Endometrium (tissue), 2 donors: ENCODE measurements around the gene TTC33.
A peak's percentile ranks its signal among the peaks of the same experiment; 100 is the strongest.
"Not testable (repeated sequence)": the region's sequence is repeated elsewhere in the genome, so short reads cannot be mapped to it uniquely, and the experiment has no call there.

Experiments
- FAIRE-seq: peaks from 2 replicates; lab custom pipeline; 2012; peaks lifted over from hg19 to GRCh38; lab: Jason Lieb, UNC
- donor health status: control.
- donor health status: control.

Gene TTC33

DNA sequence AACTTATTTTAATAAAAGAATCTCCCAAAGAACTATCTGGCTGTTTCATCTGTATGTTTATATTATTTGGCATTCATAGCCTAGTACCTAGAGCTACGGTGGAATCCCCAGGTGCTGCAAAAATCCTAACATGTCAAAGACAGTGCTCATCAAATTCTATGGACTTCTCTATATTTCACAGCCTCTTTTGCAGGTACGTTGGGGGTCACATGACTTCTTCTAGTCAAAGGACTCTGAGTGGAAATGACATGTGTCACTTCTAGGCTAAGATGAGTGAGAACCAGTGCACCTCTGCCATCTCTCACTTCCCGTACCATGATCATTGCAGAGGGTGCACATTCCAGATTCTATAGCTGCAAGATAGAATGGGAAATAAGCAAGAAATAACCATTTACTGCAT, 148.6 kb downstream of the TTC33 start:
- no peak for FAIRE-seq

DNA sequence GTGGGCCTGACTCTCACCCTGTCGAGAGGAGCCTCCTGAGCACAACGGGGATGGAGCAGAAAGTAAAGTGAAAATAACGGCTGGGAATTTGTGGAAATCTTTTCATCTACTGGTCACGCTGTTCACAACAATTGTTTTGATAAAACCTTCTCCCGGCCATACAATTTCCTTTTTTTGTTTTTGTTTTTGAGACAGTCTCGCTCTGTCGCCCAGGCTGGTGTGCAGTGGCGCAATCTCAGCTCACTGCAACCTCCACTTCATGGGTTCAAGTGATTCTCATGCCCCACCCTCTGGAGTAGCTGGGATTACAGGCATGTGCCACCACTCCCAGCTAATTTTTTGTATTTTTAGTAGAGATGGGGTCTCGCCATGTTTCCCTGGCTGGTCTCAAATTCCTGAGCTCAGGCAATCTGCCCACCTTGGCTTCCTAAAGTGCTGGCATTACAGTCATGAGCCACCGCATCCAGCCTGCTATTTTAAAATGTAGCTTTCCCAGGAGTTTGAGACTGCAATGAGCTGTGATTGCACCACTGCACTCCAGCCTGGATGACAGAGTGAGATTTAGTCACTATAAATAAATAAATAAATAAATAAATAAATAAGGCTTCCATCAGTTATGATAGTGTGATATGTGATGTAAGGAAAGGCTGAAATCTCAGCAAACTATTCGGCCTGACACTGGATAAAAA, 149.5 kb downstream of the TTC33 start:
- no peak for FAIRE-seq

DNA sequence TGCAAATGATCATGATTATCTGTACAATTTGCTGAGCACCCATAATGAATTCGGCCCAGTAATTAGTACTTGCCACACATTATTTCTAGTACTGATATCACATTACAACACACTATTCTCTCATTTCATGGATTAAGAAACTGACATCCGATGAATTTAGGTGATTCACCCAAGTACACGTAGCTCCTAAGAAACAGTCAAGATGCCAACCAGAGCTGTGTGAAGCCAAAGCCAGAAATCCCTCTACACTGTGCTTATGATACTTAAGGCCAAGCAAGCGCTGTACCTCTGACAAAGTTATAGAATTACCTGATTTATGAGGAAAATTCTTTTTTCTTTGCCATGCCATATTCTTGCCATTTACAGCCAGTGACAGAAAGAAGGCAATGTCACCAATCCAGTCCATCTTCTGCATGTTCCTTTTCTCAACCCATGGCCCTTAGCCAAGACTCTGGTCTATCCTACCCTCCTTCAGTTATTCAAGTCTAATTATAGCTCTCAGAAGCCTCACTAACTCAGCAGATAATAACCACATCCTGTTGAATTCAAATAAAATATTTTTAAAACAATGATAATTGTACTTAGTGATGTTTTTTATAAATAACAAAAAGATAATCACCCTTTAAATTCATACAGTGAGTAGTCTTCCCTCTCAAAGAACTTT, 150.3 kb downstream of the TTC33 start:
- FAIRE-seq = no peak

DNA sequence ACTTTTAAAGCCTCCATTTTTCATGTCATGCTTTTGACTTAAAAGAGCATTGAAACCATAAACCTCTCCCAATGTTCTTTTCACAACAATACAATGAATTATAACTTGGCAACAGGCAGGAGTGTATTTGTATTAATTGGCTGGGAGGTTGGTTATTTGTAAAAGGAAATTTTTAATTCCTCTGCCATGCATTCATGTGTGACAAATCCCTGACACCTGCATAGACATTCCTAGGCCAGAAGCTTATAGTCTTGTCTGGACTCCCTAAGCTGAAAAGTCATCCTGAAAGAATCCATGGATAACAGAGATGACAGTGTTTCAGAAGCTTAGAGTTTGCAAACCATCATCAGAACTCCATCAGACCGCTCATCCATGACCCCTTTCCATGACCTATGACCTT, 152.4 kb downstream of the TTC33 start:
- FAIRE-seq = no peak

DNA sequence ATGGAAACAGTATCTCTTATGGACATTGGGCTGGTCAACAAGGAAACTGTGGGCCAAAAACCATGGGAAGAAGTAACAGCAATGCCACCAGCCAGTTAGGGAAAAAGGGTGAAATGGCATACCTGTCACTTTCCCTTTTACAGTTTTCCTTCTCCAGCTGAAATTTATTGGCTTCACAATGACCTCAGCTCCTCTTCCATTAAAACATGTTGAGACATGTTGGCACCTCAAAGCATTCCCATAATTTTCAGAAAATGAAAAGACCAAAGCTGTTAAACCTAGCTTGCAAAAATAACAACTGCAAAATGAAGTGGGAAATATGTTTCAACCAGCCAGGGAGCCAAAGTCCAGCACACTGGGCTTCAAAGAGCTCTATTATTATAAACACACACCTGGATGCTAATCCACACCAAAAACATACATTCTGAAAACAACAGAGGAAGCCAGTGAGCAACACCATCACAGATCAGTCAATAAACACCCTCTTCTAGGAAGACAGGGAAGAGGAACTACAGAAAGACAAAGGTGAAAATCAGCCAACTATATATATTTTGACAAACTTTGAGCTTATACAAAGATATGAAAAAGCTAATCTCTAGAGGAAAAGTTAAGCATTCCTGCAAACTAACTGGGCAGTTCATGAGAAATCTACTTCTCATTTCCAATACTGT, 154.4 kb downstream of the TTC33 start:
- no peak for FAIRE-seq

DNA sequence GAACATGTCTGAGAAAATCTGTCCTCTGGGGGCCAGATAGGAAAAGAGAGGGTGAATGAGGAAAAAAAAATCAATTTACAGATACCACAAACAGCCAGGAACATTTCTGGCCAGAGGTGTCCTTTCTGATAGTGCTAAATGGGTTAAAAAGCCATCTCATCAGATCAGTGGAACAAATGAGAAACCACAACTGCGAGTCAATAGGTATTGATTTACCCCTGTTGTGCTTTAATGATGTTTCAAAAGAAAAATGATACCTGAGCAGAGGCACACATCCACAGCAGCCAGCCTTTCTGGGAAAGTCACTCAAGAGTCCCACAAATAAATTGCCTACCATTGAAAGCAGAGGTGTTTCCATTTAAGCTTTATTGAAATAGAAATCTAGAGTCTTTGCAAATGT, 155.4 kb downstream of the TTC33 start:
- FAIRE-seq = no peak

DNA sequence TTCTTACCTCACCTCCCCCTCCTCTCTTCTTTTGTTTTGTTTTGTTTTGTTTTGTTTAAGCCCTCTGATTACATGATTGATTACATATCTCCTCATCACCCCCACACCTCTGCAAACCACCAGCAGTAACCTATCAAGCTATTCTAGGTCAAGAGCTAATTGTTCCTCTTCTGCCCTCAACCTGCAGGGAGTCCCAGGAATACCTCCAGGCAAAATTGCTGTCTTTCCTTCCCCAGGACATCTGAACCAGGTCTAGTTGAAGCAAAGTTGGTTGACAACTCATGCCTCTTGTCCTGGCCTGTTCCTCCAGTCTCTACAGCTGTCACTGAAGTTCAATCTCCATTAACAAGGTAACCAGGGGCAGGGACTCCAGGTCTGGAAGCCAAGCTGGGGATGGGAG, 156.1 kb downstream of the TTC33 start:
- FAIRE-seq = no peak

DNA sequence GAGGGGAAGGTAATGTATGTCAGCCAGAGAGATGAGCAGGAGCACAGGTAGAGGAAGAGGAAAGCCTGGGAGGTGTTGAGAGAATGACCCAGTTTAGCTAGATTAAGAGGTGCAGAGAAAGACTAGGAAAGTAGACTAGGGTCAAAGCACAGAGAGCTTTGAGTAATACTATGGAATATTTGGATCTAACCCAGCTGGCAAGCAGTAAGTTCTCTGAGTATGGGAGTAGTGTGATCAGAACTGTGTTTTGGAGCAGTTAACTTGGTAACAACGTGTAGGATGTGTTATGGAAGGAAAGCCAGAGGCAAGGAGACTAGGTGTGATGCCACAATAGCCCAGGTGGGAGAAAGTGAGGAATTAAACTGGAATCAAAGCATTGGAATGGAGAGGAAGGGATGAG, 160.9 kb downstream of the TTC33 start:
- FAIRE-seq = no peak

DNA sequence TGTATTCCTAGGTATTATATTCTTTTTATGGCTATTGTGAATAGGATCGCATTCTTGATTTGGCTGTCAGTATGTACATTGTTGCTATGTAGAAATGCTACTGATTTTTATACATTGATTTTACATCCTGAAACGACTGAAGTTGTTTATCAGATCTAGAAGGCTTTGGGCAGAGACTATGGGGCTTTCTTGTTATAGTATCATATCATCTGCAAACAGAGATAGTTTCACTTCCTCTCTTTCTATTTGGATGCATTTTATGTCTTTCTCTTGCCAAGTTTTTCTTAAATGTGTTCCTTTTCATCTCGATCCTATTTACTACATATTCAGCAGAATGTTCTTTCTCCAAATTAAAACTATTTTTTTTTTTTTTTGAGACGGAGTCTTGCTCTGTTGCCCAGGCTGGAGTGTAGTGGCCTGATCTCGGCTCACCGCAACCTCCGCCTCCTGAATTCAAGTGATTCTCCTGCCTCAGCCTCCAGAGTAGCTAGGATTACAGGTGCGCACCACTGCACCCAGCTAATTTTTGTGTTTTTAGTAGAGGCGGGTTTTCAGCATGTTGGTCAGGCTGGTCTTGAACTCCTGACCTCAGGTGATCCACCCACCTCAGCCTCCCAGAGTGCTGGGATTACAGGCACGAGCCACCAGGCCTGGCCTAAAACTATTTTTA, 163.9 kb downstream of the TTC33 start:
- FAIRE-seq = not testable (repeated sequence)

DNA sequence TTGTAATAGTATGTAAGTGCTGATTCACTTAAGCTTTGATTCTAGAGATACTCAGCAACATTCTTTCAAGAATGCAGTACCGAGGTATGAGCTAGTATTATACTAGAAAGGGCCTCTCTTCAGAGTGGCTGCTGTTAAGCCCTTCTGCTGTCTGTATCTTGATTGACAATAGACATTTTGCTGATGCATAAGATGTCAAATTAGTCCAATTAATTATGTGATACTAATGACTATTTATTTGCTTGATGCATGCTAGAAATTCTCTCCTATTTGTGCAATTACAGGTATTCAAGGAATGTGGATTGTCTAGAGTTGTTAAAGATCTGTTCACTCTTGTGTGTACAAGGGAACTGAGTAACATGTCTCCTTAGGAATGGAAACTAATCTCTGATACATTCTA, 168.4 kb downstream of the TTC33 start:
- no peak for FAIRE-seq

DNA sequence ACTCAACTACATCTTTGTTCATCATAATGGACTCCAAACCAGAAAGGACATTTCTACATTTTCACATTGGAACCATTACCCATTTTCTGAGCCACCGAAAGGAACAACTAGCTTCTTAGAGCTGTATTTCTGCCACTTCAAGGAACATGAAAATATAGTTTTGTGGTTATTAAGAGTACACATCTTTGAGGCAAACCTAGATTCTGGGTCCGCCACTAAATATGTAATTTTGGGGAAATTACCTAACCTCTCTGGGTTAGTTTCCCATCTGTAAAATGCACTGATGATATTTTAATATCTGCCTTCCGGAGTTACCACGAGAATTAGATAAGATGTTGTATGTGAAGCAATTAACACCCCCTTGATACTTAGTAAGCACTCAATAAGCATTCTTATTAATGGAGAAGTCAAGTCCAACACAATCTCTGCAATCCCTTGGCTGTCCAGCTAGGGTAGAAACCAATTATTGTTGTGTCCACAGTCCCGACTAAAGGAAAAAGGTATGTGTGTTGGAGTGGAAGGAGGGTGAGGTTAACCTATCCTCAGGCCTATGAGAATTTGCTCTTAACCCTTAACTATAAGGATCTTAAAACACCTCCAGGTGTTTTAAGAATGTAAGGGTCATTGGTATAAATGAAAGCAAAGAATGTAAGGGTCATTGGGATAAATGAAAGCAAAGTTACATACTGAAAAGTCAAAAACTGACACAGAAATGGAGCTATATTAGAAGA, 170.1 kb downstream of the TTC33 start:
- FAIRE-seq = no peak

DNA sequence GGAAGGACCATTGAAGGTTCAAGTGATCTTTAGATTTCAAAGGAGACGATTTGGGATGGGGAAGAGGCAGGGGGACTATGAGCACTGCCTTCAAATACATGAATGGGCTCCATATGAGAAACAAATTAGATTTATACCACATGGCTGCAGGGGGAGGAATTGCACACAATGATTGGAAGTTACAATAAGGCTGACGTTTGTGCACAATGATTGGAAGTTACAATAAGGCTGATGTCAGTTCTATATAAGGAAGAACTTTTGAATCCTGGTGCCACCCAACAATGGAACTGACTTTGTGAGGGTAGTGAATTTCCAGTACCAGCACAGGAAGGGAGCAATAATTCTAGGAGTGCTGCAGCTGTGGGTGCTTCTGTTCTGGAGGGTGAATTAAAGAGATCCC, 171.7 kb downstream of the TTC33 start:
- FAIRE-seq = no peak

DNA sequence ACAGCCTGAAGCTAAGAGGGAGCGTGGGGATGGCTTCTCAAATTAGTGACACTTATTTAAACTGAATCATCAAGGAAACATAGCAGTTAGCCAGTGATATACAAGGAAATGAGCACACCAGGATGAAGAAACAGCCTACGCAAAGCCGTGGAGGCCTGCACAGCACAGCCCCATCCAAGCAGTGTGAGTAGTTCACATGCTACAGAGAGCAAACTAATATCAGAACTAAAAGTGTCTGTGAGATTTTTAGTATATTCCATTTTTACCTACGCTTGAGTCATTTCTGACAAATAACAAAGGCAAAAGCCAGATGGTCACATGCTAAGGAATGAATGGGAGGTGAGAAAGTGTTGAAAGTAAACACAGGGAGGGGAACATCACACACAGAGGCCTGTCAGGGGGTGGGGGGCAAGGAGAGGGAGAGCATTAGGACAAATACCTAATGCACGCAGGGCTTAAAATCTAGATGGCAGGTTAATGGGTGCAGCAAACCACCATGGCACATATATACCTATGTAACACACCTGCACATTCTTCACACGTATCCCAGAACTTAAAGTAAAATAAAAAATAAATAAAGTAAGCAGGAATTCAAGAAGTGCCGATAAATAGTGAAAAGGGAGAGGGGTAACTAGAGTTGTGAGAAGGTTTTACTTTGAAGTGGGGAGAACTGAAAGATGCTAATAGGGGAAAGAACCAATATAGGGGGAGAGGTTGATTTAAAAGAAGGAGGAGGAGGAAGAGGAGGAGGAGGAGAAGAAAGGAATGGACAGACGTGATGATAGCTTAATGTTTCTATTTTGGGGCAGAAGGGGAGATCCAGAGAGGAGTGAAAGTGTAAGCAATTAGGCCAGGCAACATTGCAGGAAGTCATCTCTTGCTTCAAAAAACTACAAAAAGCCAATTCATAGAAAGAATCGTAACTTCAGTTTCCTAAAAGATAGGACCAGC, 177.0 kb downstream of the TTC33 start:
- FAIRE-seq = no peak

DNA sequence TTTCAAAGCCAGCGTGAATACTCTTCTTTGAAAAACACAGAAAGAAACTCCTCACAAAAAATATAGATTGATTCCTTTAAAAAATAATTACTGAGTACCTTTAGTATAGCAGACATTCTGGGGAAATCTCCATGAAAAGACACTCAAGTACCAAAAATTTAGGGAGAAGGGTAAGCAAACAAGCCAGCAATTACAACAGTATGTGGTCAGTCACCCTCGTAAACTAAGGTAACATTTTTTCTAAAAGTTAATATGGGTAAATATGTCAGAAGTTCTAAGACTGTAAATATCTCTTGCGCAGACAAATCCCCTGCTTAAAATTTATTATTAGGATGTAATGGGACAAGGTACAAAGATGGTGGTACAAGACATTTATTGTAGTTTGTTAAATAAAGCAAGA, 178.0 kb downstream of the TTC33 start:
- no peak for FAIRE-seq

DNA sequence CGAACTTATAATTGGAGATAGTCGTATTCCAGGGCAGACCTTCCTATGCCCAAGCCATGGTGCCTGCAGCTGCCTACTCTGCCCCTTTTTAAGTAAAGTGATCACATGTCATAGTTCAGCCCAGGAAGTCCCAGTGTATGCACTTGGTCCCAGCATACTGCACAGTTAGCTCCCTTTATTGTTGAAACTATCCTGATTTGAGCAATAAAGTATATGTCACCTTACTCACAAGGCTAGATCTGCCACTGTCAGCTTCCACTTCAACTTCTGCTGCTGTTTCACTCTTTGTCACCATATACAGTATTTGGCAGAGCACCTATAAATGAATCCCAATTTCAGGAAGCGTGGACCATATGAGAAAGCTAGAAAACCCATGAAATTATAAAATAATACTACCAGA, 179.8 kb downstream of the TTC33 start:
- no peak for FAIRE-seq

DNA sequence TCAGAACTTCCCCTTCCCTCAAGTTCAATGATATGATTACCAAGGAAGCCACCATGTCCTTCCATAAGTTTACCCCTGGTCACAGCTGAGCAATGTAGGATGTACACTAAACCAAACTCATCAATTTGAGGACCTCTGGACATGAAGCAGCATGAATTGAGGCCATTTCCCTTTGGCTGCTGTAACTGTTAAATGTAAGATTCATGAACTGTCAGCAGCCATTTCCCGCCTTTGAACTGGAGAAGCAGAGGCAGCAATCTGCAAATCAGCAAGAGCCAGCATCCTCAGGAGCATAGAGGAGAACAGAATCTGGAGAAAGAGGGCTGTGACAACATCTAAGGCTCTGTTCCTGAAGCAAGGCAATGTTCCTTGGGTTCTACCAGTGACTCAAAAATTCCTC, 180.3 kb downstream of the TTC33 start:
- FAIRE-seq = no peak

DNA sequence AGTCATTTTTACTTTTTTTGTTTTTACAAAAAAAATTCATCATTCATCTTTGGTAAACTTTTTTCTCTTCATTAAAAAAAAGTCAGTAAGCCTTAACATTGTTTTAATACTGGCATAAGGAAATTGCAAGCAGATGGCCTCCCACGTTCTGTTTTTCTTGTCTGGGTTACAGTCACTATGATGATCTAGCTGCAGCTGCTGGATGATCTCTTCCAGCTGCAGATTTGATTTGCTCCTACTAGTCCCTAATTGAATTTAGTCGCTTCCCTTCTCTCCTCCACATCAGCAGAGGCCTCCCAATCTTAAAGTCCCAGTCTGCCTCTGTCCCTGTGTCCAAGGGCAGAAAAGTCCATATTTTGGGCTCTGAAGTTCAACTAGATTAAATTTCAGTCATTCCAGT, 182.8 kb downstream of the TTC33 start:
- peak; percentile 93 for FAIRE-seq

DNA sequence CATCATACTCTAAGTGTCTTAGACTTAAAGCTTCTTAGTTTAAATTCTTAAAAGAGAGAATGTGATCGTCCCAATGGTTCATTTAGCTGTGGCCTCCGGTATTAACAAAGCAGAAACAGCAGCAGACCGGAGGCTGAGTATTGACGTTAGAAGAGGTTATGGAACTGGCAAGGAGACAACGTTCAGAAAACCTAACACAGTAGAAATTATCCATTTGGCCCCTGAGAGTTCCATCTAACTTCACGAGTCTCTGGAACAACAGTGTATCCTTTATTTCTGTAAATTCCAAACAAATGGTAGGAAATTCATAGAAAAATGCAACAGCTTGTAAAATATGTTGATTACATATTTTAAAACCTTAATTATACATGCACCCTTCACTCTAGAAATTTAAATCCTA, 183.4 kb downstream of the TTC33 start:
- FAIRE-seq = no peak

DNA sequence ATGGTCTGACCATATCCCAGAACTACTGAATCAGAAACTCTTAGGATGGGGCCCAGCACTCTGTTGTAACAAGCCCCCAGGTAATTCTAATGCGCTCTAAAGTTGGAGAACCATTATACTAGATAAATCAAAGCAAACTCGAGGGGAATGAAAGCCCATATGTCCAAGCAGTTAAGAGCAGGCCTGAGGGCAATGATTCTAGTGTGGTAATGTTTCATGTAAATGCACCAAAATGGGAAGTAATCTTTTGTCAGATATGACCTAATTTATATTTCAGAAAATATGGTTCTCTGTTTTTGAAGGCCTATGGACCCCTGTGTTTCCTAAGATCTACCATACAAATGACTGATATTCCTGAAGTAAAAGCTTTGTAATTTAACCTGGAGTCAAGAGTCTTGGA, 184.0 kb downstream of the TTC33 start:
- FAIRE-seq = no peak

DNA sequence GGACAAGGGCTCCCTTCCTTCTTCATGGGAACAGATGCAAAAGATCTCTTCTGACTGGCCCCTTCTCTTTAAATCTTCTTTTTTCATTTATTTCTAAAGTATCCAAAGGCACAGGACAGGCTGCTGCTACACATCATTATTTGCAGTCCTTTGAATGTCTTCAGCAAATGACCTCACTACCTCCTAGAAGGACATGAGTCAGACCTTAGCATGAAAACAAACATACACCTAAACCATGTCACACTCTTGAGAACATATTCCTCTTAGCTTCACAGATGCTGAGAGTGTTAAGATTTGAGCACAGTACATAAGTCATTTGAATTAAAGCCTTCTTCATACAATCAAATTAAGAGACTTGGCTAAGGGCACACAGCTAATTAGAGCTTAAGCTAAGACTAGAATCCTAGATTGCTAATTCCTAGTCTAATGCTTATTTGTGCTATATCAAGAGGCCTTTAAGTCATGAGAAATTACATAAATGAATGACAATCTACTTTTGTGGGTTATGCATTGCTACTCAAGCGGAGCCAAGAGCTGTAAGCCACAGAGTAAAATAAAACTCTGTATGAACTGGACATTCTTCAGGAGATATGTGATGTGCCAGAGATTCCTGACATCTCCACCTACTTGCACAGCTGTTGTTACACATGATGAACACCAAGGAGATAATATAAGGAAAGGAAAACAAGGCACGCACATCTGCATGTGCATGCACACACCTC, 185.2 kb downstream of the TTC33 start:
- FAIRE-seq = no peak
